Measurements from ENCODE around the gene RHOV. TPM values are rescaled to one million over a fixed set of nuclear protein-coding genes. Genes with fewer than 3 reads are reported as not detected.

RHOV gene
- total RNA-seq, 2 donors from 2014 or later: 0.18 TPM; not detected in 1

DNA sequence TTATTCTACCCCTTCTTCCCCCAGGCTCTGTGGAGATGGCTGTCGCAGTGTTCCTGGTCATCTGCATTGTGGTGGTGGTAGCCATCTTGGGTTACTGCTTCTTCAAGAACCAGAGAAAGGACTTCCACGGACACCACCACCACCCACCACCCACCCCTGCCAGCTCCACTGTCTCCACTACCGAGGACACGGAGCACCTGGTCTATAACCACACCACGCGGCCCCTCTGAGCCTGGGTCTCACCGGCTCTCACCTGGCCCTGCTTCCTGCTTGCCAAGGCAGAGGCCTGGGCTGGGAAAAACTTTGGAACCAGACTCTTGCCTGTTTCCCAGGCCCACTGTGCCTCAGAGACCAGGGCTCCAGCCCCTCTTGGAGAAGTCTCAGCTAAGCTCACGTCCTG, 17.3 kb downstream of the RHOV start:
- no peaks in the 10 kb centered on the region for H3K36me3 Mint-ChIP-seq (ENCODE audit: low read depth)
- ATAC-seq: no peak

DNA sequence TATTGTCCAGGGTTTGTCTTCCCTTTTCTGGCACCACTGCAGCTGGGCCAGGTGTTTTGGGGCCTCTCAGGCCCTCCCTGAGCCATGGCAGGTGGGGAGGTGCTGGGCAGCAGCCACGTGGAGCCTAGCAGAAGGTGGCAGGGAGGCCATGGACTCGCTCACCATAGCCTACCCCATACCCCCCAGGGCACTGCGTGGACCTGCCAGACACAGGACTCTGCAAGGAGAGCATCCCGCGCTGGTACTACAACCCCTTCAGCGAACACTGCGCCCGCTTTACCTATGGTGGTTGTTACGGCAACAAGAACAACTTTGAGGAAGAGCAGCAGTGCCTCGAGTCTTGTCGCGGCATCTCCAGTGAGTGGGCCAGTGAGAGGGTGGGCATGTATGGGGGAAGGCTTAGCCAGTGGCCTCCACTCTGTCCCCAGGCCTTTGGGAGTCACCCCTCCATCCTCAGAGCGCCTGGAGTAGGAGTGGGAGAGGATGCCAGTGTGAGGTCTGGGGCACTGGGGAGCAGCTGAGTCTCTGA, 18.3 kb downstream of the RHOV start:
- Mint-ChIP-seq H3K27ac (no peak overlapping the region), H3K4me3 (no peak overlapping the region), H3K4me1 (peaks cover 11% of the 10 kb centered on the region), H3K27me3 (no peaks in the 10 kb centered on the region), H3K36me3 (ENCODE audit: low read depth) (no peaks in the 10 kb centered on the region)
- no peaks in the 10 kb centered on the region for H3K9me3 ChIP-seq (ENCODE audit: control insufficient read depth, low read length, poor library complexity, severe bottlenecking)
- DNase-seq (no peak), ATAC-seq (no peak)

More for the DNA sequence above, 17.3 kb downstream of the RHOV start:
- peaks cover 11% of the 10 kb centered on the region for H3K4me1 Mint-ChIP-seq
- no peak for DNase-seq
- no peak overlapping the region for H3K27ac Mint-ChIP-seq
- H3K4me3 Mint-ChIP-seq: no peak overlapping the region
- no peaks in the 10 kb centered on the region for H3K27me3 Mint-ChIP-seq
- no peaks in the 10 kb centered on the region for H3K9me3 ChIP-seq (ENCODE audit: control insufficient read depth, low read length, poor library complexity, severe bottlenecking)

DNA sequence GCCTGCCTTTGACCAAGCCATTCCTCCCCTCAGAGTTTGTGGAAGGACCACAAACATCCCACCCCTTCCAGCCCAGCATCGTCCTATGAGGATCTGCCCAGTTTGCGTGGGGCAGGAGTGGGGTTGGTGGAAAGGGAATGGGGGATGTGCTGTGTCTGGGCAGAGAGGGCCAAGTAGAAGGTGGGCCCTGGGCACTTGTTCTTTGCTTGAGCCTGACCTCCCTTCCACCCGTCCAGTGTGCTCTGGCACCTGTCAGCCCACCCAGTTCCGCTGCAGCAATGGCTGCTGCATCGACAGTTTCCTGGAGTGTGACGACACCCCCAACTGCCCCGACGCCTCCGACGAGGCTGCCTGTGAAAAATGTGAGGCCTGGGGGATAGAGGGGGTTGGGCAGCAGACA, 19.9 kb downstream of the RHOV start:
- H3K9me3 ChIP-seq (ENCODE audit: control insufficient read depth, low read length, poor library complexity, severe bottlenecking): no peaks in the 10 kb centered on the region
- ATAC-seq (no peak), DNase-seq (no peak)
- no peaks in the 10 kb centered on the region for H3K36me3 Mint-ChIP-seq (ENCODE audit: low read depth)
- no peaks in the 10 kb centered on the region for H3K27me3 Mint-ChIP-seq
- no peak overlapping the region for H3K27ac Mint-ChIP-seq
- no peak overlapping the region for H3K4me3 Mint-ChIP-seq
- H3K4me1 Mint-ChIP-seq: peaks cover 10% of the 10 kb centered on the region

DNA sequence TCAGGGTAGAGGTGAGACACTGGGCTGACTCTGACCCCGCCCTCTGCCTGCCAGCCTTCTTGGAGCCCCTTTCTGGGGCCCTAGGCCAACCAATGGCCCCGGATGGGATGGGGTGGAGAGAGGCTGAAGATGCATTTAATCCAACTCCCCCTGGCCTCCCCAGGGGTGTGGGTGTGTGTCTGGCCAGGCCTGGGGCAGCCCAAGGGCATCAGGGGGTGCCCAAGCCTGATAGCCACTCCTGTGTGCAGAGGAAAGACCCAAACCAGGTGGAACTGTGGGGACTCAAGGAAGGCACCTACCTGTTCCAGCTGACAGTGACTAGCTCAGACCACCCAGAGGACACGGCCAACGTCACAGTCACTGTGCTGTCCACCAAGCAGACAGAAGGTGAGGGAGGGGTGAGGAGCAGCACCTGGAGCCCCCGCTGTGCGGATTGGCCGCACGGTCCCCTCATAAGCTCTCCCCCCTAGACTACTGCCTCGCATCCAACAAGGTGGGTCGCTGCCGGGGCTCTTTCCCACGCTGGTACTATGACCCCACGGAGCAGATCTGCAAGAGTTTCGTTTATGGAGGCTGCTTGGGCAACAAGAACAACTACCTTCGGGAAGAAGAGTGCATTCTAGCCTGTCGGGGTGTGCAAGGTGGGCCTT, 20.7 kb downstream of the RHOV start:
- no peak overlapping the region for H3K4me3 Mint-ChIP-seq
- H3K27ac Mint-ChIP-seq: no peak overlapping the region
- DNase-seq: no peak
- no peak for ATAC-seq
- no peaks in the 10 kb centered on the region for H3K9me3 ChIP-seq (ENCODE audit: control insufficient read depth, low read length, poor library complexity, severe bottlenecking)
- no peaks in the 10 kb centered on the region for H3K27me3 Mint-ChIP-seq
- H3K36me3 Mint-ChIP-seq (ENCODE audit: low read depth): no peaks in the 10 kb centered on the region
- H3K4me1 Mint-ChIP-seq: peaks cover 5% of the 10 kb centered on the region

DNA sequence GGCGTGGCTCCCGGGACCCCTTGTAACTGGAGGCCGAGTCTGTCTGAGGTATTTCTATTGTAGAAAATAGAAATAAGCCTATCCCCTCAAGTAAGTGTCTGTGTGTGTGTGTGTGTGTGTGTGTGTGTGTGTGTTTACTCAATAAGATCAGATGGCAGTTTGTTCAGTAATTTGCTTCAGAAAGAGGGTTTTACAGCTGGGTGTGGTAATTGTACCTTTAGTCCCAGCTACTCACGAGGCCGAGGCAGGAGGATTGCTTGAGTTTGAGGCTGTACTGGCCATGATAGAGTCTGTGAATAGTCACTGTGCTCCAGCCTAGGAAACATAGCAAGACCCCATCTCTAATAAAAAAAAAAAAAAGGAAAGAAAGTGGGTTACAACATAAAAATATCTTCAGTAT, 21.5 kb downstream of the RHOV start:
- Mint-ChIP-seq H3K4me1 (peaks cover 9% of the 10 kb centered on the region), H3K4me3 (no peak overlapping the region), H3K27ac (peak overlapping the region; percentile 45), H3K27me3 (no peaks in the 10 kb centered on the region), H3K36me3 (ENCODE audit: low read depth) (no peaks in the 10 kb centered on the region)
- no peak for DNase-seq
- ATAC-seq: no peak
- H3K9me3 ChIP-seq (ENCODE audit: control insufficient read depth, low read length, poor library complexity, severe bottlenecking): no peaks in the 10 kb centered on the region

DNA sequence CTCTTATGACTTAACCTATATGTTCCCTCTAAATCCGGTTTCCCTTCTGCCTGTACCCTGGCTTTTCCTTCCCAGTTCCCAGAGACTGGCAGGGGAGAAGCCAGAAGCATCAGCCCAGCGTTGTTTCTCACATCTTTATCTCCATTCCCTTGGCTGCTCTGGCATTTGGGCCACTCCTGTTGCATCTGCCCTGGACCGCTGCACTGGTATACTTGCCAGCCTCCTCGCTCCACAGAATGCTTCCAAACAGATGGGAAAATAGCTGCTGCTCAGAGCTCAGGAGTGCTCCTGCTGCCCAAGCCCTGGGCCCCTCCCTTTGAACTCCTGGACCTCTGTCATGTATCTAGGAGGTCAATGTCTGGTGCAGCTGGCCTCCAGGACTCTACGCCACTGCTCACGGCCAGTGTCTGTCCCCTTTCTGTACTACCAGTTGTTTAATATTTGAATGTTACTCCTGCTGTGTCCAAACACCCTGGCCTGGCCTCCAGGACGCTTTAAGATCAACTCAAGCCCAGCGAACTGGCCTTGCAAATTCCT, 23.4 kb downstream of the RHOV start:
- DNase-seq (no peak), ATAC-seq (no peak)
- Mint-ChIP-seq H3K4me1 (peaks cover 13% of the 10 kb centered on the region), H3K27me3 (no peaks in the 10 kb centered on the region), H3K36me3 (ENCODE audit: low read depth) (no peaks in the 10 kb centered on the region), H3K4me3 (no peak overlapping the region), H3K27ac (no peak overlapping the region)
- no peaks in the 10 kb centered on the region for H3K9me3 ChIP-seq (ENCODE audit: control insufficient read depth, low read length, poor library complexity, severe bottlenecking)

DNA sequence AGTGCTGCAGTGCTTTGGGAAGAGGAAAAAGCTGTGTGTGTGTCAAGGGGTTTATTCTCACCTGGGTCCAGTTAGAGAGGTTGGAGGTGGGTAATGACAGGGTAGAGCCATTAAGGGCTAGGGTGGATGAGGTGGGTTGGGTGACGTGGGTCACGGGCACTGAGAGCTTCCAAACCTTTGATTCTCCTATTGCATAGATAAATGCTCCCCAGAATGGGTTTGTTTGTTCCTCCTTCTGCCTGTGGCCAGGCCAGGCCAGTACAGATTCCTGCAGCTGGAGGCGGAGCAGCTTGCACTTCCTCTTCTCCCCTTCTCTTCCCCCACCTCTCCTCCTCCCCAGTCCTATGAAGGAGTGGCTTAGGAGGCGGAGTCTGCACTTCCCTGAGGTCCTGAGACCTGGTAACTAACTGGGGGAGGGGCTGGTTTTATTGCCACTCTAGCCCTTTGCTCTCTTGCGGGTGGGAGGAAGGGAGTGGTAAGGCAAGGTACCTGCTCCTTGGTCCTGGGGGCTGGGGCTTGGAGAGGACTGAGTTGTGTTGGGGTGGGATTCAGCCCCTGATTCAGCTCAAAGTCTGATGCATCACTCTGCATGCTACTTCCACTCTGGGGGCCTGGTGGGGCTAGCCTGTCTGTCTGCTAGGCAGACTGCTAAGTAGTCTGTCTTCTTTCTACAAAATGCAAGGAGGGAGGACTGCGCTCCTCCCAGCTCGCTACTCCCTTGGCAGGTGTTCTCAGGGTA, 26.6 kb downstream of the RHOV start:
- H3K9me3 ChIP-seq (ENCODE audit: control insufficient read depth, low read length, poor library complexity, severe bottlenecking): no peaks in the 10 kb centered on the region
- H3K27ac Mint-ChIP-seq: peak overlapping the region; percentile 34
- ATAC-seq: peak; percentile 32
- peaks cover 19% of the 10 kb centered on the region for H3K4me1 Mint-ChIP-seq
- H3K27me3 Mint-ChIP-seq: no peaks in the 10 kb centered on the region
- no peaks in the 10 kb centered on the region for H3K36me3 Mint-ChIP-seq (ENCODE audit: low read depth)
- no peak overlapping the region for H3K4me3 Mint-ChIP-seq
- DNase-seq: no peak

DNA sequence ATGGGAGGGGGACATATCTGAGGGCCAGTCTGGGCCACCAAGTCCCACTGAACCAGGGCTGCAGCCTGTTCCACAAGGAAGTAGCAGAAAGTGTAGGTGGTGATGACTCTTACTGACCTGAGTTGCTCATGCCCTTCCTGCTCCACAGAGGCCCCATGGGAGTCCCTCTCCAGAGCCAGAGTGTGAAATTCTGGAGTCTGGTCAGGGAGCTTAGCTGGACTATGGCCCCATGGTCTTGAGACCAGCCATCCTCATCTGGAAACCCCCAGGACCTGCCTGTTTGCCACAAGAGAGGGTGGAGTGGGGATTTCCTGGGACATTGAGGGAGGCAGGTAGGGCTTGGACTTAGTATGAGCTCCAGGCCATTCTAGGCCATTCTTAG, 27.2 kb downstream of the RHOV start:
- ATAC-seq (no peak), DNase-seq (no peak)
- no peaks in the 10 kb centered on the region for H3K27me3 Mint-ChIP-seq
- peaks cover 19% of the 10 kb centered on the region for H3K4me1 Mint-ChIP-seq
- no peaks in the 10 kb centered on the region for H3K9me3 ChIP-seq (ENCODE audit: control insufficient read depth, low read length, poor library complexity, severe bottlenecking)
- H3K4me3 Mint-ChIP-seq: no peak overlapping the region
- no peaks in the 10 kb centered on the region for H3K36me3 Mint-ChIP-seq (ENCODE audit: low read depth)
- H3K27ac Mint-ChIP-seq: no peak overlapping the region

DNA sequence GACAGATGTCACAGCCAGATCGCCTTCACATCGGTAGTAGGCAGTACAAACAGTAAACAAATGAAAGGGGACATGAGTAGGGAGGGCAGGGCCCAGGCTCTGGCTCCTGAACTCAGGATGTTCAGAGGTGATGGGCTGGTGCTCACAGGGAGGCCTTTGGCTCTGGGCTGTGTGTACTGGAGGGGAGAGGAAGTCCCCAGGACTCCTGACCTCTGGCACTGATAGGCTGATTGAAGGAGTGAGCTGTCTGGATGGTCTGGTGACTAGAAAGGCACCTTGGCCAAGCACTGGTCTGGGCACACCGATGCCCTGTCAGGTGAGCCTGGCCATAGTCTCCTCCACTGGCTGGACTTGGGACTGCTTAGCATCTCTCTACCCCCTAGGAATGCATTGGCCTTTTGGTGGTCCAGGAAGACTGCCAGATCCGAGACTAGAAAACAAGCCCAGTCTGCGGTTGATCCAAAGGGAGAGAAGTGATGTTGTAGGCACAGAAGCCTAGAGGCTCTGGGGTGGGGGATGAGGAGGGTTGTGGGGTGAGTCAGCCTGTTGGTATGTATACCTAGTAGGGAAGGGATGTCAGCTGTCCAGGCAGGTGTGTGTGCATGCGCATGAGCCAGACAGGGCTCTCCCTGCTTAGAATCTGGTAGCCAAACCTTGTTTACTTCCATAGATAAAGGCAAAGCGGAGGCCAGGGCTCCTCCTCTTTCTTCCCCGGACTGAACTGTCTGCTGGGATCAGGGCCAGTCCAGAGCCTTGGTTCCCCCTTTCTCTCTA, 28.3 kb downstream of the RHOV start:
- H3K4me3 Mint-ChIP-seq: peak overlapping the region; percentile 90

DNA sequence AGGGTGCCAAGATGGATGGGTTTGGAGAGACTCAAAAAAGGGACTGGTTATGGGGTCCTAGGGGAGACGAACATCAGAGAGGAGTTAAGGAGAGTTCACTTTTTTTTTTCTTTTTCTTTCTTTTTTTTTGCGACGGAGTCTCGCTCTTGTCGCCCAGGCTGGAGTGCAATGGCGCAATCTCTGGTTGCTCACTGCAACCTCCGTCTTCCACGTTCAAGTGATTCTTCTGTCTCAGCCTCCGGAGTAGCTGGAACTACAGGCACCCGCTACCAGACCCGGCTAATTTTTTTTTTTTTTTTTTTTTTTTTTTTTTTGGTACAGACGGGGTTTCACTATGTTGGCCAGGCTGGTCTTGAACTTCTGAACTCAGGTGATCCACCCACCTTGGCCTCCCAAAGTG, 29.0 kb downstream of the RHOV start:
- Mint-ChIP-seq H3K27ac (peak overlapping the region; percentile 53), H3K36me3 (ENCODE audit: low read depth) (no peaks in the 10 kb centered on the region)

More for the DNA sequence above, 28.3 kb downstream of the RHOV start:
- Mint-ChIP-seq H3K27me3 (no peaks in the 10 kb centered on the region), H3K4me1 (peaks cover 19% of the 10 kb centered on the region), H3K27ac (peak overlapping the region; percentile 53), H3K36me3 (ENCODE audit: low read depth) (no peaks in the 10 kb centered on the region)
- H3K9me3 ChIP-seq (ENCODE audit: control insufficient read depth, low read length, poor library complexity, severe bottlenecking): no peaks in the 10 kb centered on the region
- no peak for DNase-seq
- ATAC-seq: no peak

DNA sequence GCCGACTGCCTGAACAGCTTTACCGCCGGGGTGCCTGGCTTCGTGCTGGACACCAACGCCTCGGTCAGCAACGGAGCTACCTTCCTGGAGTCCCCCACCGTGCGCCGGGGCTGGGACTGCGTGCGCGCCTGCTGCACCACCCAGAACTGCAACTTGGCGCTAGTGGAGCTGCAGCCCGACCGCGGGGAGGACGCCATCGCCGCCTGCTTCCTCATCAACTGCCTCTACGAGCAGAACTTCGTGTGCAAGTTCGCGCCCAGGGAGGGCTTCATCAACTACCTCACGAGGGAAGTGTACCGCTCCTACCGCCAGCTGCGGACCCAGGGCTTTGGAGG, 29.4 kb downstream of the RHOV start:
- Mint-ChIP-seq H3K27me3 (no peaks in the 10 kb centered on the region), H3K36me3 (ENCODE audit: low read depth) (no peaks in the 10 kb centered on the region), H3K27ac (peak overlapping the region; percentile 53), H3K4me3 (peak overlapping the region; percentile 90), H3K4me1 (peaks cover 17% of the 10 kb centered on the region)
- peak; percentile 72 for ATAC-seq
- no peaks in the 10 kb centered on the region for H3K9me3 ChIP-seq (ENCODE audit: control insufficient read depth, low read length, poor library complexity, severe bottlenecking)
- DNase-seq: peak in 1 of 3 donors; percentile 20

More for the DNA sequence above, 29.0 kb downstream of the RHOV start:
- H3K4me3 Mint-ChIP-seq: peak overlapping the region; percentile 90
- H3K4me1 Mint-ChIP-seq: peaks cover 17% of the 10 kb centered on the region
- H3K27me3 Mint-ChIP-seq: no peaks in the 10 kb centered on the region
- no peak for ATAC-seq
- no peaks in the 10 kb centered on the region for H3K9me3 ChIP-seq (ENCODE audit: control insufficient read depth, low read length, poor library complexity, severe bottlenecking)
- DNase-seq: no peak

DNA sequence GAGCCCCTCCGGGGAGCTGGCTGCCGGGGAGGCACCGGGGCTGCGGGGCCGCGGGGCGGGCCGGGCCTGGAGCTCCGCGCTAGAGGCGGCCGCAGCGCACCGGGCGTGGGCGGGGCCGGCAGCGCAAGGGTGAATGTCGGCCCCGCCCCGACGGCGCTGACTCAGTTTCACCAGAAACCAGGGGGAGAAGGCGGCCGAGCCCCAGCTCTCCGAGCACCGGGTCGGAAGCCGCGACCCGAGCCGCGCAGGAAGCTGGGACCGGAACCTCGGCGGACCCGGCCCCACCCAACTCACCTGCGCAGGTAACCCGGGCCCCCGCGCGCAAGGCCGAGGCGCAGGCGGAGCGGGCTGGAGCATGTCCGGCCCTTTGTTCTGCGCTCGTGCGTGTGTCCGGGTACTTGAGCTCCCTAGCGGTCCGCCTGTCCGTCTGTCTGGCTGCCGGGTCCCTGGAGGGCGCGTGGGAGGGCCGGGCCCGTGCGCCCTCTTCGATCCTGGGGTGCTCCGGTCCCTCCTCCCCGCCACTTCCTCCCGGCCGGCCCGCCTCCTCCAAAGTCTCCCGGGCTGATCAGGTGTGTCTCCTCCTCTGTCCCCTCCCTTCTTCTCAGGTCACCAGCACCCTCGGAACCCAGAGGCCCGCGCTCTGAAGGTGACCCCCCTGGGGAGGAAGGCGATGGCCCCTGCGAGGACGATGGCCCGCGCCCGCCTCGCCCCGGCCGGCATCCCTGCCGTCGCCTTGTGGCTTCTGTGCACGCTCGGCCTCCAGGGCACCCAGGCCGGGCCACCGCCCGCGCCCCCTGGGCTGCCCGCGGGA, 29.9 kb downstream of the RHOV start, which contains the start of gene SPINT1:
SPINT1 (plus strand) TSS at position 164 of the 811 bp plus-strand sequence; CDS start at position 671, 507 bp downstream.
- peak; percentile 58 for ATAC-seq
- Mint-ChIP-seq H3K4me1 (peaks cover 17% of the 10 kb centered on the region), H3K4me3 (peak within 1 kb of the TSS; percentile 90), H3K27me3 (no peaks in the 10 kb centered on the region), H3K27ac (peak within 1 kb of the TSS; percentile 53), H3K36me3 (ENCODE audit: low read depth) (no peaks in the 10 kb centered on the region)
- no peaks in the 10 kb centered on the region for H3K9me3 ChIP-seq (ENCODE audit: control insufficient read depth, low read length, poor library complexity, severe bottlenecking)
- DNase-seq: no peak
